ENCODE measurements around the gene SLC26A1.

DNA sequence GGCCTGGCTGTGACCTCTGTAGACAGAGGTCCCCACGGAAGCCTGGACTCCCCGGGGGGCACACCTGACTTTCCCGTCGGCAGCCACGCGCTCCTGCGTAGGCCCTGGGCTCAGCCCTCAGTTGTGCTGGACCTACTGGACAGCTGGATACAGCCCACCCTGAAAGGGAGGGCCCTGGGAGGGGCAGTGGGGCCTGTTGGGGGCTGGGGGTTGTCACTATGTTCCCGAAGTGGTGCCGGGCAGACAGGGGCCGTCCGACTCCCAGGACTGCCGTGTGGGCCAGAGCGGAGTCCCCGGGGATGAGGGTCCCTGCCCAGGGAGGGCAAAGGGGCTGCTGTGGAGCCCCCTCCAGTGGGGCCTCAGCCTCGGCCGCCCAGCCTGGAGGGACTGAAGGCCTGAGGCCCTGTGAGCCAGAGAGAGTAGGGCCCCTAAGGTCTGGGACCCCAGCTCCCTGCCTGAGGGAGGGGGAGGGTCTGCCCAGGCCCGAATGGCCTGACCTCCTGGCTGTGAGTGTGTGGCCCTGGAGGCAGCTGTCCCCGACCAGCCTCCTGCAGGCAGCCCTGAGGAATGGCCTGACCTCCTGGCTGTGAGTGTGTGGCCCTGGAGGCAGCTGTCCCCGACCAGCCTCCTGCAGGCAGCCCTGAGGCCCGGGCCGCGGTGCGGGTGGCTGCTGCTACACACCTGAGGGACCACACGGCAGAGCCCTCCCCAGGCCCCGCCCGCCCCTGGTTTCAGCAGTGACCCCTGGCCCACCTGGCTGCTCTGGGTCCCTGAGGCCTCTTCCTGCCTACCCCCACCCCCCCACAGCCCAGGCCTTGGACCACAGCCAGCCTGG lies 44.0 kb upstream of the SLC26A1 start:
- TF ChIP-seq, protein P1, sequence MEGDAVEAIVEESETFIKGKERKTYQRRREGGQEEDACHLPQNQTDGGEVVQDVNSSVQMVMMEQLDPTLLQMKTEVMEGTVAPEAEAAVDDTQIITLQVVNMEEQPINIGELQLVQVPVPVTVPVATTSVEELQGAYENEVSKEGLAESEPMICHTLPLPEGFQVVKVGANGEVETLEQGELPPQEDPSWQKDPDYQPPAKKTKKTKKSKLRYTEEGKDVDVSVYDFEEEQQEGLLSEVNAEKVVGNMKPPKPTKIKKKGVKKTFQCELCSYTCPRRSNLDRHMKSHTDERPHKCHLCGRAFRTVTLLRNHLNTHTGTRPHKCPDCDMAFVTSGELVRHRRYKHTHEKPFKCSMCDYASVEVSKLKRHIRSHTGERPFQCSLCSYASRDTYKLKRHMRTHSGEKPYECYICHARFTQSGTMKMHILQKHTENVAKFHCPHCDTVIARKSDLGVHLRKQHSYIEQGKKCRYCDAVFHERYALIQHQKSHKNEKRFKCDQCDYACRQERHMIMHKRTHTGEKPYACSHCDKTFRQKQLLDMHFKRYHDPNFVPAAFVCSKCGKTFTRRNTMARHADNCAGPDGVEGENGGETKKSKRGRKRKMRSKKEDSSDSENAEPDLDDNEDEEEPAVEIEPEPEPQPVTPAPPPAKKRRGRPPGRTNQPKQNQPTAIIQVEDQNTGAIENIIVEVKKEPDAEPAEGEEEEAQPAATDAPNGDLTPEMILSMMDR (IDR thresholded peaks at IDR 0.05): no peak
- TF ChIP-seq POLR2A (IDR thresholded peaks at IDR 0.05): no peak
